Loucy (cell line): ENCODE data around the gene KAT7.

Experiments used
- CTCF ChIP-seq: fragments of 200-600 bp; sonication (generic); conservative IDR thresholded peaks from 2 replicates; pipeline ENCODE4 v1.5.1; 2014; ENCODE audit warnings: mild to moderate bottlenecking, antibody characterized with exemption, low read length
- EZH2phosphoT487 ChIP-seq: fragments of 200-600 bp; IDR thresholded peaks from 2 replicates; pipeline ENCODE4 v1.6.1; 2018; ENCODE audit warnings: antibody characterized with exemption, mild to moderate bottlenecking, moderate library complexity, borderline replicate concordance

GRCh38 chr17:49753959-49754391 lies 34.5 kb upstream of the KAT7 start:
- TF ChIP-seq CTCF = no peak
- no peak for TF ChIP-seq EZH2phosphoT487
